ENCODE data around the gene TRIP4.
A peak's percentile ranks its signal among the peaks of the same experiment; 100 is the strongest.
"Not testable (repeated sequence)": the region's sequence is repeated elsewhere in the genome, so short reads cannot be mapped to it uniquely, and the experiment has no call there.

Gene TRIP4

DNA sequence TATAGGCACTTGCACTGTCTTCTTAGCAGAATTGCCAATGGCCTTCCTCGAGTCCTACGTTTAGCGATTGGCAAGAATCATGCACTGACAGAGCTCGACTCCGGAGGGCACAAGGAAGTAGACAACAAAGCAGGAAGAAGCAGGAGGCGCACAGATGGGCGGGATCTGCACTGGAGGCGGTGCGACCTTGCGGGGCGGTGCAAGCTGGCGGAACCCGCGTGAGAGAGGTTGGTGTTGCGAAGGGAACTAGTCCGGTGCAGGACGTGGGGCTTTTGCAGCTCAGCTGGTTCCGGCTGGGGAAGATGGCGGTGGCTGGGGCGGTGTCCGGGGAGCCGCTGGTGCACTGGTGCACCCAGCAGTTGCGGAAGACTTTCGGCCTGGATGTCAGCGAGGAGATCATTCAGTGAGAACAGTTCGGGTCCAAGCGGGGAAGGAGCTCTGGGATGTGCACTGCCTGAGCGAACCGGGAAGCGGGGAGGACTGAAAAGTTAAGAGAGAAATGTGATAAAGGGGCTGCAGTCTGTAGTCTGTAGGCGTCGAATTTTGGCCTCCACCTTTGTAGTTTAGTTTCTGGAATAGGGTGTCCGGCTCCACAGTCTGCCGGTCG lies at the start of gene TRIP4:
TSS of gene TRIP4 (plus strand) at position 275 of the 607 bp plus-strand sequence. CDS start at position 303, 28 bp downstream.
- peak; percentile 95 for DNase-seq

DNA sequence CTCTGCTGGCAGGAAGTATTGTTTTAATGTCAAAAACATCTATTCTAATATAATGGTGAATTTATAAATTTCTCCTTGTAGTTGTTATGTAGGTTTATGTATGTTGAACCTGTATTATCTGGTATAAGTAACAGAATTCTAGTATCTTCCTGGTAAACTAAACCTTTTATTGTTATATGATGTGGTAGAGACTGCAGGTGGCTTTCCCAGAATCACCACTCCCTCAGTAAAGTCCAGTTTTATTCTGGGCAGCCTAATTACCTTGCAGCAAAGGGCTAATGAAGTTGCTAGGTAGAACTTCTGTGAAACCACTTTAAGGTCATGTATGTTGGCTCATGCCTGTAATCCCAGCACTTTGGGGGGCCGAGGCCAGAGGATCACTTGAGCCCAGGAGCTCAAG lies 47.3 kb upstream of the TRIP4 start:
- no peak for DNase-seq

DNA sequence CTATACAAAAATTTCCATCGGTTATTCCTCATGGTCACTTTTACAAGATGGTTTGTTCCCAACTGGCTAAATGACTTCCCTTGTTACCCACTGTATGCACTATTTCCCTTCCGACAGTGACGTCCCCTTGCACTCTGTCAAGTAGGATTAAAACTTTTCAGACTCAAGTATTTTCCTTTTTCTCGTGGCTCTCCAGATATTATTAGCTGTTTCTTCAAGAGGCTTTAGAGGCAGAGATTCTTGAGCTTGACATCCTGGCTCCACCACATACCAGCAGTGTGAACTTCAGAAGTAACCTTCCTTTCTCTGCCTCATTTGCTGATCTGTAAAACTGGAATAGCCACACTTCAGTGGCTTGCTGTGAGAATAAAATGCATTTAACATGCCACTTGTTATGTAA lies 45.7 kb upstream of the TRIP4 start:
- DNase-seq, result no peak

DNA sequence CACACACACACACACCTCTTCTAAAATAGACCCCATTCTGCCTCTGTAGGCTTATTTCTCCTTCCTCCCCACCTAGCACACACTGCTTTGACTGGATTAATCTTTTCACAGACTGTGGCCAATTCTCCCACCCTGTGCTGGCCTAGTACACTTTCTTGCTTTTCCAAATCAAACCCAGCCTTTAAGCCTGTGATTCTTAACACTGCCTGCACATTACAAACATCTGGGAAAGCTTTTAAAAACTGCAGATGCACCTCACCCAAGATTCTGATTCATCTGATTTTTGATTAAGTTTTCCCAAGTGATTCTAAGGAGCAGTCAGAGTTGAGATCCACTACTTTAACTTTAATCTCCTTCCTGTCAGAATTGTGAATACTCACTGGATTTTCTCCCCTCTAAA lies 44.4 kb upstream of the TRIP4 start:
- no peak for DNase-seq

DNA sequence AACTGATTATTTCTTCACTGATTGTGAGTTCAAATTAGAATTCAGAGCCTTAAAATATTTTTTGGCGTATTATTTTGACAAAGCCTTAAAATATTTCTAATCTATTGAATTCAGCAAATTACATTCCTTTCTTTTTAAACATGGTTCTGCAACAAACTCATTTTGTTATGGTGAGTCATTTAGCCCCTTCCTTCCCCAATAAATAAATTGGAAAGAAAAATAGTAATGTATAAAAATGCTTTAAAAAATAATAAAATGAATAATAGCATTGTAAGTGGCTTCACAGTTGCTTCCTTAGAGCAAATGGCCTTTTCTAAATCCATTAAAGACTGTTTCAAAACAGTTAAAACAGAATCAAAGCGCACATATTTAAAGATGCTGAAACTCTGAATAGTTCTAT lies 43.8 kb upstream of the TRIP4 start:
- no peak for DNase-seq

DNA sequence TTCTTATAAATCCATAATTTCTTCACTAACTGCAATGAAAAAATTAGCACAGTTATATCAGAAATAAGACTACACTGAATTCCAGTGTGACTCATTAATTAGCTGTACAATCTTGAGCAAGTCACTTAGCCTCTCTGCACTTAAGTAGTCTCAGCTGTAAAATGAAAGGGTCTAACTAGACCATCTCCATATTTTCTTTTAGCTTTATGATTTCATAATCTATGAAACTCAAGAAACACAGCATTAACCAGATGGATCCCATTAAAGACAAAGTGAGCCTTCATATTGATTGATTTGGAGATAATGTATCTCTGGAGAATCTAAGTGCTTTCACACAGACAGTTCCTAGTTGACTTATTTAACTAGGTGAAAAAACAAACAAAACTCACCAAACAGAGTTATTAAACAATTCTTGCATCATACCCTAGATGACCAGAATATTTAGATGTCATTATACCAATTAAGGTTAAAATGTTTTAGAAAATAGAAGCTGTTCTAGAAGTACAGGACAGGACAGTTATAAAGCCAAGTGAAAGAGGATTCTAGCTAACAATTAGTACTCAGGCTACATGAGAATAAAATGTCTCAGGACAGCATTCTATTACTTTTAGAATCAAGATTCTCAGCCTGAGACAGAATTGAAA lies 42.9 kb upstream of the TRIP4 start:
- DNase-seq, result no peak

DNA sequence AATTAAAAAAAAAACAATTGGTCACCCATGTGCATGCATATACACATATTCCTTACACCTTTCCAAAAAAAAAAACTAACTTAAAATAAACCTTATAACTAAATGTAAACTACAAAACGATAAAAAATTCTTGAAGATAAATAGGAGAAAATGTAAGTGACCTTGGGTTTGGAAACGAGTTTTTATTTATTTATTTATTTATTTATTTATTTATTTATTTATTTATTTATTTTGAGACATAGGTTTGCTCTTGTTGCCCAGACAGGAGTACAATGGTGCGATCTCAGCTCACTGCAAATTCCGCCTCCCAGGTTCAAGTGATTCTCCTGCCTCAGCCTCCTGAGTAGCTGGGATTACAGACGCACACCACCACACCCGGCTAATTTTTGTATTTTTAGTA lies 41.4 kb upstream of the TRIP4 start:
- DNase-seq, result not testable (repeated sequence)

DNA sequence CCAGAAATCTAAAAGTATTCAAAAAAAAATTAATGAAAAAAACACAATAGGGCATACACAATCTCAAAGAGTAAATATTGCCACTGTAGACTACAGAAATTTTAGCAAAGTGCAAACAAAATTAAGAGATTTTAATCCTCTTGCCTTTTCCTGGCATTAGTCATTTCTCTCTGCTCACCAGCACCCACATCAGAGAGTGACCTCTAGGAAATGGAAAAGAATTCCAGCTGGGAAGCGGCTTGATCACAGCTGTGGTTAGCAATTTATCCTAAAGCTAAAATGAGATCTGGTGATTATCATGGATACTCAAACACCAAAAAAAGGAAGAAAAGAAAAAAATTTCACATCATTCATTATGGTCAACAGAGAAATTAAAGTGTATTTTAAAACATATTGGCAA lies 39.2 kb upstream of the TRIP4 start:
- no peak for DNase-seq

DNA sequence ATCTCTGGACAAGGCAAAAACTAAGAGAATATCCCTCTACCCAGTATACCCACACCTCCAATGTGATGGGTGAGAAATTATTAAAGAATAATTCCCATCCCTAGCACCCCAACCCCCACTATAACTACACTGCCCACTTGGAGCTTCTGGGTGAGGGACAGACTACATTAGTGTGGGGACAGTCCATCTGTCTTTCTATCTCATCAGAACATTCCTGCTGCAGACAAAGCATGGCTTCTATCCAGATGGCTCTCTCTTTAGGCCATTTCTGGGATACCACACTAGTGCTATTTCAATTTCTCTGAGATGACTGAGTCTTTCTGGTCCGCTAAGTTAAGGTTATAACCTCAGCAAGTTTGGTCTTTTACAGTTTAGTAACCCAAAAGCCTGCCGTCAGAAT lies 38.3 kb upstream of the TRIP4 start:
- DNase-seq, result no peak

DNA sequence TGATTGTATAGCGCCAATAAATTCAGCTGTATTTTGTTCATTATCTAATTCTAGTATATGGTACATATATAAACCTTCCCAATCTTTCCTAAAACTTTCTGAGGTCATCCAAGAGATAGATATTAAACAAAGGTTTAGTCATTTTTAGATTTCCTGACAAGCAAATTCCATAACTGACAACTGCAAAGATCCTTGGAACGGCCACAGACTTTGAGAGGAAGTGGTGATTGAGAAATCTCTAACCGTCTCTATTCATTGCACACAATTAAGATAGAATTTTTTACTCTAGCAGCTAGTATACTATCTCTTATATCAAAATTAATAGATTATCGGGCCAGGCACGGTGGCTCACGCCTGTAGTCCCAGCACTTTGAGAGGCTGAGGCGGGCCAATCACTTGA lies 36.4 kb upstream of the TRIP4 start:
- DNase-seq, result no peak

DNA sequence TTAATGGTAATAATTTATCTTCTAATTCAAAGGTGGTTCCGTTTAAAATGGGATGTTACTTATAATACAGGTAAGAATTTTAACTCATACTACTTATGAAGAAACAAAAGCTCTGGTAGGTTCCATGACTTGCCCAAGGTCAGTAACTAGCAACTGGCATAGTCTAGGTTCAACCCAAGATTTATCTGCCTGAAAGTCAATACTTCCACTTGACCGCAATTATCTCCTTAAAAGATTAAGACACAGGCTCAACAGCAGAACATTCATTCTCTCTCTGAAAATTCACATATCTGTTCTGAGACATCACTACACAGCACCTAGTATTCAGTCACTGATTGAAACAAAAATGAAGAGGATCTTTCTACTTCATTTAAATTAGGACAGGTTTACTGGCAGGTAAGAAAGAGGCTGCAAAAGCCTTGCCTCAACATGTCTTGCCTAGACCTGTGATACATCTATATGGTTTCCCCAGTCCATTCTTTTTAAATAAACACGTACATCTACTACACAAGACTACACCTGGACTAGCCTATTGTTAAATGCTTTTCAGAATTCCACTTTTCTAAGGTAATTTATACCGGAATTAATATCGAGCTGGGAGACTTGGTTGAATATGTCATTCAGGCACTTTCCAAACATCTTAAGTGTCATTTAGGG lies 32.8 kb upstream of the TRIP4 start:
- peak; percentile 59 for DNase-seq

DNA sequence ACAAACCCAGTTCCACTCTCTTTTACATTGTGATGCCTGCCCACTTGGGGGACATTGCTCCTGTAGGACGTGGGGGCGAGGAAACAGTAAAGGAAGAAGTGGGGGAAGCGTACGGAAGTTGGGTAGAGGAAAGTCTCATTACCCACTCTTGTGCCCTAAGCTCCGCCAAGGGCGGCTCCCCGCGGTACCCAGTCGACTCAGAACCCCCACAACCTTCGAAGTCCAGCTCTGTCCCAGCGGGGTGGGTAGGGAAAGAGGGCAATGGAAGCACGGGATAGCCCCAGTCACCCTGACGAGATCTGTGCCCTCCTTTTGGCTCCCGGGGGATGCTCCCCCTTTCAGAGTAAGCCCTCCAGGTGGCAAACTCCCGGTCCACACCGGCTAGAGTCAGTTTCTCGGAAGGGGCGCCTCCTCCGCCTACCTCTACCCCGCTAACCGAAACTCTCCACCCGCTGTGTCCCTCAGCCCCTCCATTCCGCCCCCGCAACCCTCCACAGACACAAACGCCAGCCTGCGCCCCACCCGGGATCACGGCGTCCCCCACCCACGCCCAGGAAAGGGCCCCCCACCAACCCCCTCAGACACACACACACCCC lies 32.2 kb upstream of the TRIP4 start:
- DNase-seq, result no peak

DNA sequence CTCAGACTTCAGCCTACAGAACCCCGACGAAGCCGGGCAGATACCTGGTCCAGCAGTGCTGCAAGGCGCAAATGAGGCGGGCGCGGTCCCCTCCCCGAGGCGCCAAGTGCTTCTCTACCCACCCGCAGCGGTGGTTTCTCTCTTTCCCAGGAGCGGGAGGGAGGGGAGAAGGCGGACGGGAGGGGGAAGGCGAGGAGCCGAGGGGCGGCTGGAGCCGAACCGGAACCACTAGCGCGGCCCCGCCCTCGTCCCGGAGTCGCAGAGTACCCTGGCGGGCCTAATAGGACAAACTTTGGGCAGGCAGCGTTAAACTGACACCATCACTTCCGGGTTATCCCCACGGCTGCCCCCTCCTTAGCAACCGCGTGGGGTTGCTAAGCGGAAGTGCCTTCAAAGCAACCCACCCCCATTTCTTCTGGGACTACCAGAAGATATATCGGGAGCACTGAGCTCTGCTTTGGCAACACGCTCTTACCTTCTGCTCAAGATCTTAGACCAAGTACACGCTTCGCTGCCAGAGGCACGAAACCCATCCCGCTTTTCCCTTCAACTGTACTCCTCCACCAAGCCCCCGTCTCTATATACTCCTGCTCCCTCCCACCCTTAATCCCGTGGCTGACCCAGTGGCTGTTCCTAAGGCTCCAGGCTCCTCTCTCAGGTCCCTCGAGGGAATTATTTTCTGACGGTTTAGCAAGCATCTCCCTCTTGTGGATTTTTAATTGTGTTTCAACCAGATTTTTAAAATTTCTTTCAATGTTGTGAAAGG lies 31.5 kb upstream of the TRIP4 start, which contains the start of gene CSNK1G1:
TSS of gene CSNK1G1 (minus strand) at position 230 of the 766 bp plus-strand sequence. CDS start 55,674 bp downstream, outside the sequence.
- peak; percentile 98 for DNase-seq

DNA sequence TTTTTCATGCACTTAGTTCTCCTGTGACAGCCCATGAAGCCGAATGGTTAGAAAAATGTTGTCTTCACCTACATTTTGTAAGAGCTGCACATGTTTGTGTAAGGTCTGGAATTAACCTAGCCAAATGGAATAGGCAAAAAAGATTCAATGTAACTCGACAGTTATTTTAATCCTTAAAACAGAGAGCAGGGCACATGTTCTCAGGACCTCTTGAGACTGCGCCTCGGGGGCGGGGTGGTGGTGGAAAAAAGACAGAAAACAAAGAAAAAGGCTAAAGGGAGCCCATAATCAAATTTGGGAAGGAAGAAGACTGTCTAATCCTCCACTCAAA lies 31.0 kb upstream of the TRIP4 start:
- DNase-seq, result no peak

DNA sequence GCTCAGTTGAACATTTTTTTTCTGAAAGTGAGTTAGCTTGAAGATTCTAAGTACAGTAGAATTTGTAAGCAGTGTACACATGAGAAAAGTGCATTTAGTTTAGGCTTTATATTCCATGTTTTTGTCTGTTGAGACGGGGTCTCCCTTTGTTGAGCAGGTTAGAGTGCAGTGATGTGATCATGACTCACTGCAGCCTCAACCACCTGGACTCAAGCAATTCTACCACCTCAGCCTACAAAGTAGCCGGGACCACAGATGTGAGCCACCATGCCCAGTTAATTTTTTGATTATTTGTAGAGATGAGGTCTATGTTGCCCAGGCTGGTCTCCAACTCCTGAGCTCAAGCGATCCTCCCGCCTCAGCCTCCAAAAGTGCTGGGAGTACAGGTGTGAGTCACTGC lies 26.4 kb upstream of the TRIP4 start:
- no peak for DNase-seq

DNA sequence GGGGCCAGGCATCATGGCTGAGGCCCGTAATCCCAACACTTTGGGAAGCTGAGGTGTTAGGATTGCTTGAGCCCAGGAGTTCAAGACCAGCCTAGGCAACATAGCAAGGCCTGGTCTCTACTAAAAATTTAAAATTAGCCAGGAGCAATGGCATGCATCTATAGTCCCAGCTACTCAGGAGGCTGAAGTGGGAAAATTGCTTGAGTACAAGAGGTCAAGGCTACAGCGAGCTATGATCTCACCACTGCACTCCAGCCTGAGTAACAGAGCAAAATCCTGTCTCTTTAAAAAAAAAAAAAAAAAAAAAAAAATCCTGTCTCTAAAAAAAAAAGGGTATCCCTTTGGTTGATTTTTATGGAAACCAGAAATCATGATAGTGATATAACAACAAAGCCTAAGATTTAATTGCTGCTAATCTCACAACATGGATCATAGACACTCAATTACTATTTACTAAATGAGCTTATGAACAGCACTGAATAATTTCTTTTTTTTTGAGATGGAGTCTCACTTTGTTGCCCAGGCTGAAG lies 18.5 kb upstream of the TRIP4 start:
- DNase-seq, result no peak

DNA sequence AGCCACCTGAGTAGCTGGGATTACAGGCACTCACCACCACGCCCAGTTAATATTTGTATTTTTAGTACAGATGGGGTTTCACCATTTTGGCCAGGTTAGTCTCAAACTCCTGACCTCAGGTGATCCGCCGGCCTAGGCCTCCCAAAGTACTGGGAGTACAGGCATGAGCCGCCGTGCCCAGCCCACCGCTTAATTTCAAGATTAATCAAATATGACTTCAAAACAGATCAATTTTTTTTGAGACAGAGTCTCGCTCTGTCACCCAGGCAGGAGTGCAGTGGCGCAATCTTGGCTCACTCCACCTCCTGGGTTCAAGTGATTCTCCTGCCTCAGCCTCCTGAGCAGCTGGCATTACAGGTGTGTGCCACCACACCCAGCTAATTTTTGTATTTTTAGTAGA lies 16.3 kb upstream of the TRIP4 start:
- not testable (repeated sequence) for DNase-seq

DNA sequence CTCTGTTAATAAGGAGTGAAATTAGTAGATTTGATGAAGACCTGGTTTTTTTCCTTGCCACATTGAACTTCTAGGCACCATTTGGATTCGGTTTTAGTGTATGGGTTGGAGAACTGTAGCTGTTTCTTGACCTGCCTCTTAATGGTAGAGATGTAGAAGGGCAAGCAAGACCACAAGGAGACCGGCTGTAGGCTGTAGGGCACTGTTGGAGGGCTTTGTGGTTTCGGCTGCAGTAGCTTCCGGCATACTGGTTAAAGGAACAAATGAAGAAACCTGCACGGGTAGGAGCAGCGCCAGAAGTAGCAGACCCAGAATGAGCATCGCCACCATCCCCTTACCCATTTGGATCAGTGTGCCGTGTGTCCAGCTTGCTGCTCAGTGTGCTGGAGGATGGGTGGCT lies 14.3 kb upstream of the TRIP4 start:
- DNase-seq, result no peak

DNA sequence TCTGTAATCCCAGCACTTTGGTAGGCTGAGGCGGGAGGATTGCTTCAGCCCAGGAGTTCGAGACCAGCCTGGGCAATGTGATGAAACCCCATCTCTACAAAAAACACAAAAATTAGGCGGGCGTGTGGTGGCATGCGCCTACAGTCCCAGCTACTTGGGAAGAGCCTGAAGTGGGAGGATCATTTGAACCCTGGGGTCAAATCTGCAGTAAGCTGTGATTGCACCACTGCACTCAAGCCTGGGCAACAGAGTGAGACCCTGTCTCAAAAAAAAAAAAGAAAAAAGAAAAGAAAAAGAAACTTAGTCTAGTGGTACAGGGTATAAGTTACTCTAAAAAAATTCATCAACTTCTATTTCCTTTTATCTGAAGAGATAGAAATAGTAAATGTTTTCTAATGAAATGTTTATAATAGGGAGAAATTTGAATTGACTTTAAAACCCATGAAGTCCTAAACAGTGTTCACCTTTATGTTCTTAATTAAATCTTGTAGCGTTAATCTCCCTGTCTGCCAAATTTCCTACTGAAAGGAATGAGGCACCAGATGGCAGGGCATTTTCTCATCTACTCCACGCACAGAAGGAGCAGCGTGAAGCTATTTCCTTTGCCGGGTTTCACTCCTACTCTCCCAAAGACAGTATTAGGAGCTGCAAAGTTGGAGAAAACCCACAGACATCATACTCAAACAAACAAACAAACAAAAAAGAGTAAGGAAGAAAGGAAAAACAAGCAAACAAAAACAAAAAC lies 8.2 kb upstream of the TRIP4 start:
- peak; percentile 64 for DNase-seq

DNA sequence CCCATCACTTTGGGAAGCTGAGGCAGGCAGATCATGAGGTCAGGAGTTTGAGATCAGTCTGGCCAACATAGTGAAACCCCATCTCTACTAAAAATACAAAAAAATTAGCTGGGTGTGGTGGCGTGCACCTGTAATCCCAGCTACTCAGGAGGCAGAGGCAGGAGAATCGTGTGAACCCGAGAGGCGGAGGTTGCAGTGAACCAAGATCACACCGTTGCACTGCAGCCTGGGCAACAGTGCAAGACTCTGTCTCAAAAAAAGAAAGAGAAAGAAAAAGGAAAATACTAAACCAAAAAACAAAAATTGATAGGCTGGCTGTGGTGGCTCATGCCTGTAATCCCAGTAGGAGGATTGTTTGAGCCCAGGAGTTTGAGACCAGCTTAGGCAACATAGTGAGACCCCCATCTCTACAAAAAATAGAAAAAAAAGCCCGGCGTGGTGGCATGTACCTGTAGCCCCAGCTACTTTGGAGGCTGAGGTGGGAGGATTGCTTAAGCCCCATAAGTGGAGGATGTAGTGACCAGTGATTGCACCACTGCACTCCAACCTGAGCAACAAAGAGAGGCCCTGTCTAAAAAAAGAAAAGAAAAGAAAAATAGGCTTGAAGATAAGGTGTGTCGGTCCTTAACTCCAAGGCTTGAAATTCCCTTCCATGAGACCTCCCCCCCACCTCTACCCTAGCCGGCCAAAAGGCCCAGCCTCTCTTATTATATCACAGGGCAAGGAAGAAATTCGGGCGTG lies 7.3 kb upstream of the TRIP4 start:
- not testable (repeated sequence) for DNase-seq

DNA sequence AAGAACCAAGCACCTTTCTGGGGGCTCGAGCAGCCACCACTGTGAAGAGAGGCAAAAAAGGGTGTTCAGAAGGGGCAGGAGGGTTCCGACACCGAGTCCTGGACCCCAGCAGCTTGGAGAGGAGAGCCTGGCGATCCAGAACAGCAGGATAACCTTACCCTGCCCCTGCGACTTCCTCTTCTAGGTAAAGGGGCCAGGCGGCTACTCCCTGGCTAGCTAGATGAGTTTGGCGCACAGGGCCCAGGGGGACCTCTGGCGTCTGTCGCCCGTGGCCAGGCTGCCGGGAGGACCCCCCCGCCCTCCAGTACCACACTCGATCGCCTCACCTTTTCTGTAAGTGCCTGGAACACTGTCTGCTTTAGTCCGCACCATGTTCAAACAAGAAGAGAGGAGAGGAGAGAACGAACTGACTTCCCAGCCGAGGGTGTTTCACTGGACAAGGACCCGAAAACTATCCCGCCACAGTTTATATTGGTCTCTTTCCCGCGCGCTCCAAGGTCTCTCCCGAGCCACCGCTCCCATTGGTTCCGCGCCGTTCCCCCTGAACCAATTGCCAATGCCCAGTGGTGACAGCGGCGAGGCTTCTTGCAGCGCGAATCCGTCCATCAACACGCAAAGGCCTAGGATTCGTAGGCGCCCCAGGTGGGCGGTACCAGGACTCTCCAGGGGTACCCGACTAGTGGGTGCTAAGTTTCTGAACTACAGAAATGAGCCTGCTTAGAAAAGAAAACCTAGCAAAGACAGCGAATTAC lies 6.5 kb upstream of the TRIP4 start, which contains the start of gene PCLAF:
TSS of gene PCLAF (minus strand) at position 442 of the 752 bp plus-strand sequence. CDS start at position 372, 70 bp downstream.
- DNase-seq, result peak; percentile 94

Data from NCI-H524 treated with DMSO at 0.1 percent for 48 hours (cell line).